Natural killer cell (primary cell): ENCODE measurements around the gene TMEM170A. TPM values are rescaled to one million over a fixed set of nuclear protein-coding genes. Genes with fewer than 3 reads are reported as not detected.
"Not testable (repeated sequence)": the region's sequence is repeated elsewhere in the genome, so short reads cannot be mapped to it uniquely, and the experiment has no call there.

Source experiments
- ATAC-seq, 3 donors: fragments of 150-1000 bp in 2 of 3; fragments of 200-7000 bp in 1 of 3; cut with Tn5 transposase; 1 replicate in 1 of 3; 2 replicates in 2 of 3; pipeline ENCODE4 v1.10.0; 2021; ENCODE audit warnings: mild to moderate bottlenecking in 2 of 3, moderate library complexity in 2 of 3
- DNase-seq, 2 donors: peaks; one replicate each; pipeline versions ENCODE4 v3.0.0 to v3.0.0-alpha.2; 2013 to 2021; ENCODE audit warnings: mixed read lengths in 1 of 2
- H3K27ac ChIP-seq: one replicate; pipeline ENCODE4 v1.5.1; 2013; ENCODE audit warnings: mild to moderate bottlenecking, low read length
- H3K27me3 ChIP-seq: one replicate; pipeline ENCODE4 v1.6.1; 2013; ENCODE audit warnings: low read length; ENCODE audit not compliant: control insufficient read depth, insufficient read depth
- H3K36me3 ChIP-seq: one replicate; pipeline ENCODE4 v1.6.1; 2013; ENCODE audit warnings: low read length; ENCODE audit not compliant: control insufficient read depth, insufficient read depth
- H3K4me1 ChIP-seq: one replicate; pipeline ENCODE4 v1.6.1; 2013; ENCODE audit warnings: low read length; ENCODE audit not compliant: control insufficient read depth, insufficient read depth
- H3K4me3 ChIP-seq: one replicate; pipeline ENCODE4 v1.5.1; 2013; ENCODE audit warnings: low read length
- H3K9me3 ChIP-seq: one replicate; pipeline ENCODE4 v1.6.1; 2013; ENCODE audit warnings: low read length; ENCODE audit not compliant: control insufficient read depth, insufficient read depth
- H3K27ac Mint-ChIP-seq, 2 donors: one replicate each; pipeline ENCODE4 v1.8.0; 2022; ENCODE audit warnings: mild to moderate bottlenecking in 2 of 2, mixed read lengths in 2 of 2, moderate library complexity in 1 of 2
- H3K27me3 Mint-ChIP-seq, 2 donors: one replicate each; pipeline ENCODE4 v1.8.0; 2022; ENCODE audit warnings: low read depth in 2 of 2, mixed read lengths in 2 of 2
- H3K36me3 Mint-ChIP-seq: one replicate; pipeline ENCODE4 v1.8.0; 2022; ENCODE audit warnings: mixed read lengths
- H3K4me1 Mint-ChIP-seq, 2 donors: one replicate each; pipeline ENCODE4 v1.8.0; 2022; ENCODE audit warnings: mixed read lengths in 2 of 2
- H3K4me3 Mint-ChIP-seq: one replicate; pipeline ENCODE4 v1.8.0; 2022; ENCODE audit warnings: mild to moderate bottlenecking, moderate library complexity, mixed read lengths
- H3K9me3 Mint-ChIP-seq, 2 donors: one replicate each; pipeline ENCODE4 v1.8.0; 2022; ENCODE audit warnings: mixed read lengths in 2 of 2
- WGBS: methylation state at CpG from one replicate; pipeline ENCODE4 v1.1.7; 2013; ENCODE audit warnings: missing lambda C conversion rate; ENCODE audit not compliant: insufficient coverage; 5-methylcytosine and 5-hydroxymethylcytosine counted together
- intact Hi-C: fragments of 100-400 bp; cut with micrococcal nuclease; formaldehyde crosslinking; loops from one replicate; pipeline ENCODE4 v1.14.2; 2022
- total RNA-seq, 4 donors: library from RNA; stranded (reverse); fragments of 120-200 nt in 1 of 4; gene quantifications; one replicate each; pipeline versions ENCODE4 v1.2.3 to v1.2.4, GENCODE V29; 2013 to 2022
- TF ChIP-seq, protein P1 (sequence below): fragments of 200-600 bp; IDR thresholded peaks from one replicate; pipeline ENCODE4 v1.8.0; 2022; ENCODE audit warnings: antibody characterized with exemption

Gene TMEM170A
- total RNA-seq, 3 donors from 2014 or later (not counting 1 experiment from before 2014, with no cell fraction given): 51.5 to 61.0 (median 53.9) TPM

DNA sequence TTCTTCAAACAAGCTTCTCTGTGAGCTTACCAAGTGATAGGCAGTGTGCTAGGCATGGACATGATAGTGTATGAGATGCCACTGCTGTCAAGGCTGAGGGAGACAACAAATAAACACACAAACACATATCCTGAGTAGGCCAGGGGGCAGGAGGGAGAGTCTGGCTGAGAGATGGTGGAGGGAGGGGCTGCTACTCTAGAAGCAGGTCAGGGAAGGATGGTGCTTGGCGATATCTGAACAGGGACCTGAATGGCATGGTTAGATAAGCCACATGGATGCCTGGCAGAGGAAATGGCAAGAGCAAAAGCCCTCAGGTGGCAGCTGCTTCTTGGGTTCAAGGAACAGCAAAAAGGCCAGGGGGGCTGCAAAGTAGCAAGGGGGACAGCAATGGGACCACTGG, 39.3 kb upstream of the TMEM170A start:
- no peak overlapping the region for H3K27ac Mint-ChIP-seq
- Histone ChIP-seq H3K4me1 (no peaks in the 10 kb centered on the region), H3K27ac (no peak overlapping the region), H3K27me3 (no peaks in the 10 kb centered on the region), H3K36me3 (no peaks in the 10 kb centered on the region), H3K4me3 (no peak overlapping the region), H3K9me3 (no peaks in the 10 kb centered on the region)
- H3K9me3 Mint-ChIP-seq: no peaks in the 10 kb centered on the region
- intact Hi-C loops: no loop called here
- DNase-seq: no peak
- H3K36me3 Mint-ChIP-seq: no peaks in the 10 kb centered on the region
- H3K4me3 Mint-ChIP-seq: no peak overlapping the region
- H3K27me3 Mint-ChIP-seq: peaks cover 0 to 8% of the 10 kb centered on the region in 2 donors
- TF ChIP-seq, protein P1, sequence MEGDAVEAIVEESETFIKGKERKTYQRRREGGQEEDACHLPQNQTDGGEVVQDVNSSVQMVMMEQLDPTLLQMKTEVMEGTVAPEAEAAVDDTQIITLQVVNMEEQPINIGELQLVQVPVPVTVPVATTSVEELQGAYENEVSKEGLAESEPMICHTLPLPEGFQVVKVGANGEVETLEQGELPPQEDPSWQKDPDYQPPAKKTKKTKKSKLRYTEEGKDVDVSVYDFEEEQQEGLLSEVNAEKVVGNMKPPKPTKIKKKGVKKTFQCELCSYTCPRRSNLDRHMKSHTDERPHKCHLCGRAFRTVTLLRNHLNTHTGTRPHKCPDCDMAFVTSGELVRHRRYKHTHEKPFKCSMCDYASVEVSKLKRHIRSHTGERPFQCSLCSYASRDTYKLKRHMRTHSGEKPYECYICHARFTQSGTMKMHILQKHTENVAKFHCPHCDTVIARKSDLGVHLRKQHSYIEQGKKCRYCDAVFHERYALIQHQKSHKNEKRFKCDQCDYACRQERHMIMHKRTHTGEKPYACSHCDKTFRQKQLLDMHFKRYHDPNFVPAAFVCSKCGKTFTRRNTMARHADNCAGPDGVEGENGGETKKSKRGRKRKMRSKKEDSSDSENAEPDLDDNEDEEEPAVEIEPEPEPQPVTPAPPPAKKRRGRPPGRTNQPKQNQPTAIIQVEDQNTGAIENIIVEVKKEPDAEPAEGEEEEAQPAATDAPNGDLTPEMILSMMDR: no peak
- WGBS: 93% methylated on average over 1 of the region's 1 CpG
- no peaks in the 10 kb centered on the region for H3K4me1 Mint-ChIP-seq
- ATAC-seq: no peak

DNA sequence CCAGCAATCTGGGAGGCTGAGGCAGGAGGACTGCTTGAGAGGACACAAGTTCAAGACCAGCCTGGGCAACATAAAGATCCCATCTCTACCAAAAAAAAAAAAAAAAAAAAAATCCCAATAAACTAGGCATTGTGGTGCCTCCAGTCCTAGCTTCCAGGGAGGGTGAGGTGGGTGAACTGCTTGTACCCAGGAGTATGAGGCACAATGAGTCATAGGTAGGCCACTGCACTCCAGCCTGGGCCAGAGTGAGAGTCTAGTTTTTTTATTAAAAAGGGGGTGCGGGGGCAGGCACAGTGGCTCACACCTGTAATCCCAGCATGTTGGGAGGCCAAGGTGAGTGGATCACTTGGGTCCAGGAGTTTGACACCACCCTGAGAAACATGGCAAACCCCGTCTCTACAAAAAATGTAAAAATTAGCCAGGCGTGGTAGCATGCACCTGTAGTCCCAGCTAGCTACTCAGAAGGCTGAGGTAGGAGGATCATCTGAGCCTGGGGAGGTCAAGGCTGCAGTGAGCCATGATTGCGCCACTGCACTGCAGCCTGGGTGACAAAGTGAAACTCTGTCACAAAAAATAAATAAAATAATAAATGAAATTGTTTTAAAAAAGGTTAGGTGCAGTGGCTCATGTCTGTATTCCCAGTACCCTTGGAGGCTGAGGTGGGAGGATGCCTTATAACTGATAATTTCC, 38.6 kb upstream of the TMEM170A start:
- Histone ChIP-seq H3K27me3 (no peaks in the 10 kb centered on the region), H3K4me3 (no peak overlapping the region), H3K4me1 (no peaks in the 10 kb centered on the region), H3K36me3 (no peaks in the 10 kb centered on the region), H3K27ac (no peak overlapping the region), H3K9me3 (no peaks in the 10 kb centered on the region)
- no peaks in the 10 kb centered on the region for H3K4me1 Mint-ChIP-seq
- DNase-seq (no peak), ATAC-seq (no peak)
- H3K27ac Mint-ChIP-seq: no peak overlapping the region
- peaks cover 0 to 8% of the 10 kb centered on the region in 2 donors for H3K27me3 Mint-ChIP-seq
- WGBS: 77% methylated on average over 4 of the region's 4 CpGs
- intact Hi-C loops: no loop called here
- no peaks in the 10 kb centered on the region for H3K36me3 Mint-ChIP-seq
- TF ChIP-seq, protein P1: no peak
- H3K4me3 Mint-ChIP-seq: no peak overlapping the region
- H3K9me3 Mint-ChIP-seq: no peaks in the 10 kb centered on the region

DNA sequence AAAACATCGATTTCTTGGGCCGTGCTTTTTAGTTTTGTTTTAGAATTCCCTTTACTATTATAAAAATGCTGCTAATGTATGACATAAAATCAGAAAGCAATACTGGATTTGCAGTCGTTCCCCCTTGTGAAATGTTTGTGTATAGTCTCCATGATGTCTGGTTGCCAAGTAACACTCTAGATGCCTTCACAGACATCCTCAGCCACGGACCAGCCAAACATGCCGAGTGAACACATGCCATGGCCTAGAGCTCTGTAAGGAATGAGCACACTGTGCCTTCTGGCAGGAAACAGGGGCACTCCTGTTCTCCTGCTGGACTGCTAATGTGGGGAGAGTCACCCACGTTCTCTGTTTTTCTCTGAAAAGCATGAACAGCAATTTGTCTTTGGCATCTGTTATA, 37.3 kb upstream of the TMEM170A start:
- H3K4me3 Mint-ChIP-seq, H3K36me3 Mint-ChIP-seq, intact Hi-C loops, H3K27ac Mint-ChIP-seq, H3K4me1 ChIP-seq, H3K9me3 ChIP-seq, H3K4me1 Mint-ChIP-seq, H3K27me3 ChIP-seq, DNase-seq, H3K9me3 Mint-ChIP-seq, ATAC-seq, H3K27ac ChIP-seq, H3K36me3 ChIP-seq, H3K4me3 ChIP-seq: not testable (repeated sequence)
- peaks cover 0 to 10% of the 10 kb centered on the region in 2 donors for H3K27me3 Mint-ChIP-seq
- 80% methylated on average over 4 of the region's 6 CpGs for WGBS

DNA sequence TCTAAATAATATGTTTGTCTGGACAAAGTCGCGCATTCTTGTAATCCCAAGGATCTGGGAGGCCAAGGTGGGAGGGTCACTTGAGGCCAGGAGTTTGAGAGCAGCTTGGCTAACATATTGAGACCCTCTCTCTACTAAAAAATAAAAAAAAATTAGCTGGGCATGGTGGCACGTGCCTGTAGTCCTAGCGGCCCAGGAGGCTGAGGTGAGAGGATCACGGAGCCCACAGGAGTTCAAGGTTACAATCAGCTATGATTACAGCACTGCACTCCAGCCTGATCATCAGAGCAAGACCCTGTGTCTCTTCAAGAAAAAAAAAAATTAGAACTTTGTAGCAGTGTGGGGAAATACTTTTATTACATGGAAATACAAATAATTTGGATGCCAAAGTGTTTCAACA, 36.9 kb upstream of the TMEM170A start:
- ATAC-seq (no peak), DNase-seq (no peak)
- Histone ChIP-seq H3K27me3 (no peaks in the 10 kb centered on the region), H3K4me3 (no peak overlapping the region), H3K9me3 (no peaks in the 10 kb centered on the region), H3K36me3 (no peaks in the 10 kb centered on the region), H3K27ac (no peak overlapping the region), H3K4me1 (no peaks in the 10 kb centered on the region)
- Mint-ChIP-seq H3K36me3 (no peaks in the 10 kb centered on the region), H3K4me1 (no peaks in the 10 kb centered on the region), H3K9me3 (no peaks in the 10 kb centered on the region), H3K27me3 (peaks cover 0 to 6% of the 10 kb centered on the region in 2 donors), H3K27ac (no peak overlapping the region), H3K4me3 (no peak overlapping the region)
- intact Hi-C loops: no loop called here
- TF ChIP-seq, protein P1: no peak
- 92% methylated on average over 5 of the region's 5 CpGs for WGBS

DNA sequence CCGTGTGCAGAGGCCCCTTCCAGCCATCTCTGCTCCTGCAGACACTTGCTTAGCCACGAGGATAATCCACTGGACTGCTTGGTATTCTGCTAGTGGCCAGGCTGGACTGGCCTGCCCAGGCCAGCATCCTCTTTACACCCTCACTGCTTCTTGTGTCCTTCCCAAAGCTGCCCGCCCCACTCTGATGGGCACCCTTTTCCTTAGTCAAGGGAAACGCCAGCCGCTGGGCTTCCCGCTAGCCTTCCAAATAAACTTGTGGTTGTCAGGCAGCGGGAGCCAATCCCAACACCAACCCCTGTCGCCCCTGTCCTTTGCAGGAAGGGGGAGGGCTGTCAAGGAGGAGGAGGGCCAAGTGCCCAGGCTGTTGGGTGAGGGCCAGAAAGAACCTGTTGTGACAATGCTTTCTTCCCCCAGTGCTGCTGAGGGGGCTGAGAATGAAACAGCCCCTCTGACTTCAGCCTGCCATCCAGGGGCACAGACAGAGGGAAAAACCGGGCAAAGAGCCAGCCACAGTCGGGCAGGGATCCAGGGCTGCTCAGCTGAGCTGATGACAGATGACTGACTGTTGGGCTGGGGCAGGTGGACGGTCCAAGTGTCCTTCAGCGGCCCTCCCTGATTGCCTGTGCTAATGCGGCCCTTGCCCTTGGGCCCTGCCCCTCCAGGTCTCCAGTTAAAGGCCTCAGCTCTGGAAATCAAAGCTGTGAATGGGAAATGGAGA, 34.3 kb upstream of the TMEM170A start:
- not testable (repeated sequence) for H3K4me1 Mint-ChIP-seq

More for the DNA sequence above, 34.3 kb upstream of the TMEM170A start:
- ATAC-seq, H3K9me3 ChIP-seq, H3K36me3 Mint-ChIP-seq, H3K4me3 Mint-ChIP-seq, H3K9me3 Mint-ChIP-seq, H3K4me3 ChIP-seq, H3K27ac ChIP-seq, H3K36me3 ChIP-seq, intact Hi-C loops, H3K4me1 ChIP-seq, H3K27ac Mint-ChIP-seq, DNase-seq: not testable (repeated sequence)
- H3K27me3 Mint-ChIP-seq: peaks cover 9 to 11% of the 10 kb centered on the region in 2 donors
- WGBS: 88% methylated on average over 2 of the region's 13 CpGs
- peaks cover 11% of the 10 kb centered on the region for H3K27me3 ChIP-seq
